Stimulated activated CD4-positive, alpha-beta T cell treated with anti-CD3 and anti-CD28 coated beads, Interleukin-12 subunit alpha, Interleukin-12 subunit beta, amount 100 ng/mL, for 24 hours (primary cell): ENCODE data around the gene CYYR1.

Experiments
- DNase-seq, 2 experiments: peaks; one replicate each; pipeline ENCODE4 v3.0.0-alpha.2; 2020; ENCODE audit warnings: low read depth in 2 of 2

CYYR1 gene

GRCh38 chr21:26553898-26554297 lies 19.2 kb downstream of the CYYR1 start:
- DNase-seq = no peak

DNA sequence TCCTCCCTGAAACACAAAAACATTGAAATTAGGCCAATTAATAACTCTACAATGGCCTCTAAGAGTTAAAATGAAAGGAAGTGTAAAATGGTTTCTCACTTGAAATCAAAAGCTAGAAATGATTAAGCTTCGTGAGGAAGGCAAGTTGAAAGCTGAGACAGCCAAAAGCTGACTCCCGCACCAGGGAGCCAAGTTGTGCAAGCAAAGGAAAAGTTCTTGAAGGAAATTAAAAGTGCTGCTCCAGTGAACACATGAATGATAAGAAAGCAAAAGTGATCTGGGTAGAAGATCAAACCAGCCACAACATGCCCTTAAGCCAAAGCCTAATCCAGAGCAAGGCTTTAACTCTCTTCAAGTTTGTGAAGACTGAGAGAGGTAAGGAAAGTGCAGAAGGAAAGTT lies 22.8 kb downstream of the CYYR1 start:
- no peak for DNase-seq

DNA sequence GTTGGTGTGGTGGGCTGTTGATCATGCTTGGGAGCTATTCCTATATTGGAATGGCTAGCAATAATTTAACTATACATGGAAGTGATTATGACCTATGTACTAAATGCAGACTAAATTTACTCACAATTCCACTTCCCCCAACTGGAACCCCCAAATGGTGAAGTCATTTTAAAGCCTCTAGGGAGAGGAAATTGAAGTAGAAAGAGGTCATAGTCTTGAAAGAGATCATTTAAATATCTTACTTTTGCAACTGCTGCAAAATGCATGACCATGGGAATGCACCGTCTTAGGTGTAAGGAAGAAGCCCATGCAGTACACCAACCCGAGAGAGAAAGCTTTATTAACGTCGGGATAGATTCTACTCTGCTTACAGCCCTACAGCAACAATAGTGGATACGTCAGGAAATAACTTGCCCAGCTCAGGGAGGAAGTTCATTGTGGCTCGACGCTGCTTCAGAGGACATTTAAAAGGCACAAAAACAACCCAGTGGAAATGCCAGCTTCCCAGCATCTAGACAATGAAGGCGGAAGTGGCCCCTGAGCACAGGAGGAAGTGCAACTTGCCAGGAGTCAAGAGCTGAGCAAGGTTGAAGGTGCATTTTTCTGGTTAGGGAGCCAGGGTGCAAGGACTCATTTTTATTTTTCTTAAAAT lies 26.5 kb downstream of the CYYR1 start:
- no peak for DNase-seq

DNA sequence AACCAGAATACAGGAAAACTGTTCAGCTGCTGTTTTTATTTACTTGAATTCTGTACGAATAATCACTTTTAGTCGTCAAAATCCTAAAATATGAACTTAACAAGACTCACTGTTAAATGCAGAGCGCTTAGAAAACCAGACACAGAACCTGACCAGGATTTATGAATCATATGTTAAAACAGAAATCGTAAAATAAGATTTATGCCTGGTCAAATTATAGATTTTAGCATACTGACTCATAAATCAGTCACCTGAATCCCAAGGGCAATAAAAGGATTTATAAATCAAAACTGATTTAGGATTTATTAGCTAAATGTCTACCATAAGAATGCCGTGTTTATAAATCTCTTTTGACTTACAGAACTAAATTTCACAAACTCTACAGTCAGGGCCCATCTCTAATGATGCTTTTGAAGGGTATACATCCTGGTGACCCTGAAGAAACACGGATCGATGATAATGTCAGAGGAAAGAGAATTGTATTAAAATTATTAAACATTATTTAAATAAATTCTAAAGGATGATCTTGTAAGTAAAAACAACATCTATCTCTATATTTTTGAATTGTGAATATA lies 28.8 kb downstream of the CYYR1 start:
- no peak for DNase-seq

GRCh38 chr21:26540651-26541050 lies 32.4 kb downstream of the CYYR1 start:
- DNase-seq = no peak

DNA sequence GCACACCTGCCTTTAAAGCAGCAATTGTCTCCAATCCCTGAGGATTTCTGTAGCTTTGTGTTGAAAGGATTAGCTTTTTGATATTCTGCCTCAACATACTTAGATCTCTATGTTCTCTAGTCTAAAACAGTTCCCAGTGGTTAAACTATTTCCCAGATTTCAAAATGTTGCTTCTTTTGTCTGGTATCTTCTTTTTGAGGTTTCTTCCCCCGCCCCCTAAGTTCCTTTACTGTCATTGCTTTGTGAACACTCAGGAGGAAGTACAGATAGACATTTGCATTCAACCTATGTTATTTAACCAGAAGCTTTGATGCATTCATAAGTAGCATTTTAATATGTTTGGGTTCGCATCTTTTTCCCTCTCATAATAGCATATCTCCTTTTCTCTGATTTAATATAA lies 33.5 kb downstream of the CYYR1 start:
- no peak for DNase-seq

DNA sequence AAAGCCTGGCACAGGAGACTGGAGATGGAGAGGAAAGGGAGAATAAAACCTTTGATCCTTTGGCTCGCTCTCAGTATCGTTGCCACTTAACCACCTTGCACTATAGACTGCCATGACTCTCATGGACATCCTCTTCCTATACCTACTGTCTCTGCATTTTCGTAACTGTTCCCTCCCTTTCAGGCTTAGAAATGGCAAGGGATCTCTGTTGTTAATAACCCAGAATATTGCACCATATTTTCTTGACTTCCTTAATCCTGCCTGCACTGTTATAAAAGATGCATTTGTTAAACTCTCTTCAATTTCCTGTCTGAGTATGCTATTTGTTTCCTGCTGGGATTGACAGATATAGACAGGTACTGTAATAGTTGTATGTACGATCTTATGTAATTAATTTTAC lies 38.6 kb downstream of the CYYR1 start:
- no peak for DNase-seq

DNA sequence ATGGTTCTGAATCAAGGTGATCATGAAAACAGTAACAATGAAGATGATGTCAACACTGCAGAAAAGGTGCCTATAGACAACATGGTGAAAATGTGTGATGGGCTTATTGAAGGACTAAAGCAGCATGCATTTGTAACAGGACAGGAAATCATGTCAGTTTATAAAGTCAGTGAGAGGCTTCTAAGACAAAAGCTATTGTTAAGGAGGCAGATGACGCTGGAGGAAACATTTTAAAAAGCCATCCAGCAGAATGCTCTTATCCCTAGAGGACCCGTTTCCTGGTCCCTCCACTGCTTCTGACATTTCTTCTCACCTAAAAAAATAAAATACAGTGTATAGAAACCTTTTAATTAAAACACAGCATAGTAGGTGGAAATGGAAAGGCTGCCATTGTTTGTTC lies 40.9 kb downstream of the CYYR1 start:
- DNase-seq = no peak

DNA sequence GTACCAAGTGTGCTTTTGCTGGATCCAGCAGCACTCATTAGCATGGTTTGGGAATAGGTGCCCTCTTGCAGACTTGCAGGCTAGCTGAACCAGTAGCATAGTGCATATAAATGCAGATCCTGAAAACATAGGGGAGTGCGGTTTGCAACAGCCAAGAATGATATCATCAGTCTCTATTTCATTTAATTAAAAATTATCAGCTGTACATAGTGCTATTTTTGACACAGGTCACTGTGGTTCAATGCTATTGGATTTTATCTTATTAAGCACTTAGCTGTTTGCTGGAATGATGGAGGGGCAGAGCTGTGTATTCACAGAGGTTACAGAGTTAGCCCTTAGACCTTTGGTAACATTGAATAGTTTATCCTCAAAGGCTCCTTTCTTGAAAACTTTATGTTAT lies 43.6 kb downstream of the CYYR1 start:
- DNase-seq = no peak

- no peak for DNase-seq
These were observed 44.2 kb downstream of the CYYR1 start for GRCh38 chr21:26528882-26529281.

GRCh38 chr21:26522704-26523103 lies 50.4 kb downstream of the CYYR1 start:
- DNase-seq = no peak

DNA sequence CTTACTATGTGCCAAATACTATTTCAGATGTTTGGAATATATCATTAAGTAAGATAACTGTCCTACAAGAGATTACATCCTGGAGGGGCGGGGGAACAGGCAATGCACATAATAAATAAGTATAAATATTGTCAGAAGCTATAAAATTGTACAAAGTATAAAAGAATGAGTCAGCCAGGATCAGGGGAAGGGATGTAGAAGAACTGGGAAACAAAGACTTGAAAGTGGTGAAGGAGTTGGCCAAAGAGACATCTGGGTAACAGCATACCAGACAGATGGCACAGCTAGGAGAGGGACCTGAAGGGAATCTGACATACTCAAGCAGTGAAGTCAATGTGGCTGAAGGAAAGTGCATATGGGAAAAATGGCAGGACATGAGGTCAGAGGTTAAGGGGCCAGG lies 53.9 kb downstream of the CYYR1 start:
- DNase-seq = no peak

DNA sequence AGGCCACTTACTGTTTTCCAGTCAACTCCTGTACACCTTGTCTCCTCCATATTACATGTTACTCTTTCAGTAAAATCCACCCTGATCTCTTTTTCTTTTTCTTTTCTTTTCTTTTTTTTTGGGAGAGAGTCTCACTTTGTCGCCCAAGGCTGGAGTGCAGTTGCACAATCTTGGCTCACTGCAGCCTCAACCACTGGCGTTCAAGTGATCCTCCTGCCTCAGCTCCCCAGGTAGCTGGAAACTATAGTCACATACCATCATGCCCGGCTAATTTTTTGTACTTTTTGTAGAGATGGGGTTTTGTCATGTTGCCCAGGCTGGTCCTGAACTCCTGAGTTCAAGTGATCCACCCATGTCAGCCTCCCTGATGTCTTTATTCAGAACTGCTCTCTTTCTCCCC lies 57.8 kb downstream of the CYYR1 start:
- DNase-seq = no peak

GRCh38 chr21:26513212-26513611 lies 59.9 kb downstream of the CYYR1 start:
- no peak for DNase-seq

- DNase-seq = no peak
These were observed 60.4 kb downstream of the CYYR1 start for GRCh38 chr21:26512664-26513063.

DNA sequence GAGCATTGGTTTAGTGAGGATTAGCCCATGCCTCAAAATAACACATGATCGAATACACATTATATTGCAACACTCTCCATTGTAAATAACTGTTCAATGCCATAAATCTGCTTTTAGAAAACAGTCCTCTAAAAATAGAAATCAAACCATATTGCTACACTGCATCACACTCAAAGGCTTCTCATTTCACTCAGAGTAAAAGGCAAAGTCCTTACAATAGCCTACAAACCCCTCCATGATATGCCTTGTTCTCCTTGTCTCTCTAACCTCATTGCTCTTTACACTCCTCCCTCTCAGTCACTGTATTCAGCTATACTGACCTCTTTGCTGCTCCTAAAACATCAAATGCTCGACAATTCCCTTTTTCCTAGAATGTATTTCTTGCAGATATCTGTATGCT lies 64.2 kb downstream of the CYYR1 start:
- no peak for DNase-seq

- DNase-seq = no peak
These were observed 66.1 kb downstream of the CYYR1 start for GRCh38 chr21:26506956-26507355.

DNA sequence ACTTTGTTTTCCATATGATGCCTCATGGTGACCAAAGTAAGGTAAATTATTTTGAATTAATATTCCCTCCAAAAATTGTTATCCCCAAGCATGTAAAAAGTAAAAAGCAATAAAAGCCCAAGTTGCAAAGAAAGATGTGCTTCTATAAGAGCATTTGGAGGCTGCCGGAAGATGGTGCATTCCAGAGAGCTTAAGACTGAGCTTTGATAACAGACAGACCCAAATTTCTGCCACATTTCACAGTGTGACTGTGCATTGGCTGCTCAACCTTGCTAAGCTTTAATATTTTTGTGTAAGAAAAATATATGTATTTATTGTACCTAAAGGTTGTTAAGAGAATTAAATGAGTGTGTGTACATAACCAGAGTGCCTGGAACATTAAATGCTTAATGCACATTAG lies 67.9 kb downstream of the CYYR1 start:
- no peak for DNase-seq

DNA sequence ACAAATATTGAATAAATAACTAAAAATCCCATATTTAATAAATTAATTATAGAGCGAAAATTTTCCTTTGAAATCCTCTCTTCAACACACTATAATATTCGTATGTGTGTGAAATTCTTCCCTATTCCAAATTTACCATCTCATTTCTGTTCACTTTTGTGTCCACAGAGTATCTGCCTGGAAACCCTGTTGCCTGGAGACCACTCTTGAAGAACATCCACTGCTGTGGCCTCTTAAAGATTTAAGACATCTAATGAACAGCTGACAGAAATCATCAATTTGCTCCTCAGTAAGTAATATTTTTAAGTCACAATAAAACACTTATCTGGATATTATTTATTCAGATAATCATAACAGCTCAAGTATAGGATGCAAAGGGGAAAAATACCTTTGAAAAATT lies 69.7 kb downstream of the CYYR1 start:
- DNase-seq = no peak

DNA sequence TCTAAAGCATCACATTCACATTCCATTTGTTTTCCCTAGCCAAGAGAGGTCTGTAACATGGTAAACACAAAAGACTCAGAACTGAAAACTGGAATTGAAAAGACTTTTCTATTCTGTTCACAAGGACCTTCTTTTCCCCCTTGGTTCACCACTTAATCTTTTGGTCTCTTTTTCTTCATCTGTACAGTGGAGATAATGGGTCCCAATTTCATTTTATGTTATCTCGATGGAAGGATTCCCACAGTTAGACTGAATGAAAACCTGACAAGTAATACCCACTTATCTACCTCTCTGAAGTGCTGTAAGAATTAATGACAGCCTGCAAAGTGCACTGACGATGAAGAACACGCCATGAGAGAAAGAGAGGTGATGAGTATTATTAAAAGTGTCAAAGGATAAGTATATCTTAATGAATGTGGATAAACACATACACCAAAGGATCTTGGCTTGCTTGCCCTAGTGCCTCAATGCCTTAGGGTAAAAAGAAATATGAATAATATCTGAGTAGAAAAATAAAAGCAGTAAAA lies 71.5 kb downstream of the CYYR1 start:
- DNase-seq = no peak

- DNase-seq = no peak
These were observed 73.6 kb downstream of the CYYR1 start for GRCh38 chr21:26499495-26499894.

- DNase-seq = no peak
These were observed 77.7 kb downstream of the CYYR1 start for GRCh38 chr21:26495283-26495849.

- no peak for DNase-seq
These were observed 81.4 kb downstream of the CYYR1 start for GRCh38 chr21:26491663-26492062.

DNA sequence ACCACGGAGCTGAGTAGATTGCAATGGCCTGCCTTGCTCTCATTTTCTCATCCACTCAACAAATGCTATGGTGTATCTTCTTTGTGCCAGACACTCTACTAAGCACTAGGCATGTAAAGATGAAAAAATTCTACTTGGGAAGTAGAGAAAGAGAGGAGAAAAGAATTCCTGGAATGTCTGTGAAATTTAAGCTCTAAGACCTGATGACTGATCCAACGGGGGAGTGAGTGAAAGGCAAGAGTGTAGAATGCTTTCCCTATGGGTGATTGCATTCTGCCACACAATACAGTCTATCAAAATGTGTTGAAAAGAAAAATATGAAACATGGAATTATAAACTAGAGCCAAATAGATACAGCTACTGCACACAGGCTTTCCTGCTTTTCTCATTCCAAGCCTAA lies 82.3 kb downstream of the CYYR1 start:
- DNase-seq = no peak
